Vagina (tissue), 2 donors: ENCODE data around the gene LDB2.

Experiments used
- POLR2A ChIP-seq, 2 donors: fragments of 450-650 bp; IDR thresholded peaks; one replicate each; pipeline ENCODE4 v1.6.1; 2017; ENCODE audit warnings: antibody characterized with exemption in 2 of 2, mild to moderate bottlenecking in 2 of 2, moderate library complexity in 2 of 2
- TF ChIP-seq, protein P1 (sequence below), 3 experiments: fragments of 450-650 bp in 2 of 3; fragments of 200-600 bp in 1 of 3; sonication (generic) in 1 of 3; IDR thresholded peaks; one replicate each; pipeline ENCODE4 v1.5.1; 2017 to 2019; ENCODE audit warnings: antibody characterized with exemption in 3 of 3, mild to moderate bottlenecking in 2 of 3, moderate library complexity in 2 of 3

DNA sequence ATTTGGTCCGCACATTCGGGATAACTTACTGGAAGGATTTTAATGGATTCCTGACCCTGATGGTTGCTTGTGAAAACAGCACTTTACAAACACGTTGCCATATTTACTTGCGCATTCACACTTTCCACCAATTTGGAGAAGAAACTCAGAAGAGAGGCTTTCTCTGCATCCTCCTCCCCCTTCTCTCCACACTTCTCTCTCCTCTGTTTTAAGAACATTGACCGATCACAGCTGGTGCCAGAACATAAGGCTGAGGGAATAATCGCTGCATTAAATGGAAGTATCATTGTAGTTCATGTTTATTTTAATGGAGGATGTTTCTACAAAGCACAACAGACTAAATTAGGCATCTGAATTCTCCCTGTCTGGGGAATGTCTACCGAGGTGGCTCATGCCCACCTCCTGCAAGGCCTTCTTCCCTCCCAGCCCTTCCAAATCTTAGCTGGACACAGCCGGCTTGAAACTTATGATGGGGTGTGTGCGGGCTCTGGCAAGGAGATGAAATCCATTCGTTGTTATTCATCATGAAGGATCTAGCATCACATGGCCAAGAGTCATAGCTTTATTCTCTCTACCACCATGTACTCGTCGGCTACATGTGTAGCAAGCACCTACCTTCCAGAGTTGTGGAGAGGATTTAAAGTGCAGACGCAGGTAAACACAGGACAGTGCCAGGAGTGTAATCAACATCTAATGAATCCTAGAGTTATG lies 204.1 kb downstream of the LDB2 start:
- no peak for TF ChIP-seq POLR2A (IDR thresholded peaks at IDR 0.05)
- TF ChIP-seq, protein P1, sequence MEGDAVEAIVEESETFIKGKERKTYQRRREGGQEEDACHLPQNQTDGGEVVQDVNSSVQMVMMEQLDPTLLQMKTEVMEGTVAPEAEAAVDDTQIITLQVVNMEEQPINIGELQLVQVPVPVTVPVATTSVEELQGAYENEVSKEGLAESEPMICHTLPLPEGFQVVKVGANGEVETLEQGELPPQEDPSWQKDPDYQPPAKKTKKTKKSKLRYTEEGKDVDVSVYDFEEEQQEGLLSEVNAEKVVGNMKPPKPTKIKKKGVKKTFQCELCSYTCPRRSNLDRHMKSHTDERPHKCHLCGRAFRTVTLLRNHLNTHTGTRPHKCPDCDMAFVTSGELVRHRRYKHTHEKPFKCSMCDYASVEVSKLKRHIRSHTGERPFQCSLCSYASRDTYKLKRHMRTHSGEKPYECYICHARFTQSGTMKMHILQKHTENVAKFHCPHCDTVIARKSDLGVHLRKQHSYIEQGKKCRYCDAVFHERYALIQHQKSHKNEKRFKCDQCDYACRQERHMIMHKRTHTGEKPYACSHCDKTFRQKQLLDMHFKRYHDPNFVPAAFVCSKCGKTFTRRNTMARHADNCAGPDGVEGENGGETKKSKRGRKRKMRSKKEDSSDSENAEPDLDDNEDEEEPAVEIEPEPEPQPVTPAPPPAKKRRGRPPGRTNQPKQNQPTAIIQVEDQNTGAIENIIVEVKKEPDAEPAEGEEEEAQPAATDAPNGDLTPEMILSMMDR (IDR thresholded peaks at IDR 0.05) = no peak
